ELR (cell line): ENCODE results near the gene LCE3E.

ENCODE experiments used
- DNase-seq: peaks from one replicate; pipeline ENCODE4 v3.0.0-alpha.2; 2015; ENCODE audit warnings: low read depth

LCE3E gene

GRCh38 chr1:152516082-152516481, 50.5 kb downstream of the LCE3E start:
- no peak for DNase-seq
